ENCODE data around the gene ALPK3. TPM values are rescaled to one million over a fixed set of nuclear protein-coding genes. Genes with fewer than 3 reads are reported as not detected.

Gene ALPK3
- polyA plus RNA-seq, 1 donor from 2014 or later, result not detected

DNA sequence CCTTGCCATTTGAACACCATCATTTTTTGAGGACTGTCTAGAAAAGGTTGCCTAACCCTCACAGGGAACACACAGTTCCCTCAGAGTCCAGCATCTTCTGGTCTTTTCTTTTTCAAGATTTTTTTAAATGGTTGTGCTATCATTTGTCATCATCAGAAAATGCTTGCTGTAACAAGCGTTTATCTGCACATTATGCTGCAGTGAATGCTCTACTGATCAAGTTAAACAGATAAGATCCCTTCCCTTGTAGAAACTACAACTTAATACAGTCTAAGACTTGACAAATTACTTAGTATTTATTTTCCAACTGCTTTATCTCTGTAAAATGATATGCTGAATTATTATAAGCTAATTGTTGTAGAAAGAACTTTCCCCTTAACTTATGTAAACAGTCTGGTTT lies 11.9 kb upstream of the ALPK3 start:
- no peaks in the 10 kb centered on the region for H3K36me3 ChIP-seq (ENCODE audit: insufficient read depth, low read length)
- no peak overlapping the region for H3K4me3 ChIP-seq (ENCODE audit: low read length)
- H3K9me2 ChIP-seq (ENCODE audit: insufficient read depth, low read length), result no peaks in the 10 kb centered on the region
- H3K79me2 ChIP-seq (replicated peaks; ENCODE audit: insufficient read depth, low read length), result no peaks in the 10 kb centered on the region
- no peaks in the 10 kb centered on the region for H3K27me3 ChIP-seq (ENCODE audit: insufficient read depth, low read depth, low read length)
- H4K20me1 ChIP-seq (ENCODE audit: insufficient read depth), result no peaks in the 10 kb centered on the region
- no peak overlapping the region for H3K27ac ChIP-seq (ENCODE audit: low read length)
- H2AFZ ChIP-seq (ENCODE audit: low read depth, low read length), result no peak overlapping the region
- TF ChIP-seq EP300 (conservative IDR thresholded peaks at IDR 0.05; ENCODE audit: poor library complexity, severe bottlenecking), result no peak
- no peak for TF ChIP-seq TAF1 (IDR thresholded peaks at IDR 0.05; ENCODE audit: low read depth)
- TF ChIP-seq, protein P1, sequence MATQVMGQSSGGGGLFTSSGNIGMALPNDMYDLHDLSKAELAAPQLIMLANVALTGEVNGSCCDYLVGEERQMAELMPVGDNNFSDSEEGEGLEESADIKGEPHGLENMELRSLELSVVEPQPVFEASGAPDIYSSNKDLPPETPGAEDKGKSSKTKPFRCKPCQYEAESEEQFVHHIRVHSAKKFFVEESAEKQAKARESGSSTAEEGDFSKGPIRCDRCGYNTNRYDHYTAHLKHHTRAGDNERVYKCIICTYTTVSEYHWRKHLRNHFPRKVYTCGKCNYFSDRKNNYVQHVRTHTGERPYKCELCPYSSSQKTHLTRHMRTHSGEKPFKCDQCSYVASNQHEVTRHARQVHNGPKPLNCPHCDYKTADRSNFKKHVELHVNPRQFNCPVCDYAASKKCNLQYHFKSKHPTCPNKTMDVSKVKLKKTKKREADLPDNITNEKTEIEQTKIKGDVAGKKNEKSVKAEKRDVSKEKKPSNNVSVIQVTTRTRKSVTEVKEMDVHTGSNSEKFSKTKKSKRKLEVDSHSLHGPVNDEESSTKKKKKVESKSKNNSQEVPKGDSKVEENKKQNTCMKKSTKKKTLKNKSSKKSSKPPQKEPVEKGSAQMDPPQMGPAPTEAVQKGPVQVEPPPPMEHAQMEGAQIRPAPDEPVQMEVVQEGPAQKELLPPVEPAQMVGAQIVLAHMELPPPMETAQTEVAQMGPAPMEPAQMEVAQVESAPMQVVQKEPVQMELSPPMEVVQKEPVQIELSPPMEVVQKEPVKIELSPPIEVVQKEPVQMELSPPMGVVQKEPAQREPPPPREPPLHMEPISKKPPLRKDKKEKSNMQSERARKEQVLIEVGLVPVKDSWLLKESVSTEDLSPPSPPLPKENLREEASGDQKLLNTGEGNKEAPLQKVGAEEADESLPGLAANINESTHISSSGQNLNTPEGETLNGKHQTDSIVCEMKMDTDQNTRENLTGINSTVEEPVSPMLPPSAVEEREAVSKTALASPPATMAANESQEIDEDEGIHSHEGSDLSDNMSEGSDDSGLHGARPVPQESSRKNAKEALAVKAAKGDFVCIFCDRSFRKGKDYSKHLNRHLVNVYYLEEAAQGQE (IDR thresholded peaks at IDR 0.05; ENCODE audit: borderline replicate concordance), result no peak
- TF ChIP-seq, protein P2, sequence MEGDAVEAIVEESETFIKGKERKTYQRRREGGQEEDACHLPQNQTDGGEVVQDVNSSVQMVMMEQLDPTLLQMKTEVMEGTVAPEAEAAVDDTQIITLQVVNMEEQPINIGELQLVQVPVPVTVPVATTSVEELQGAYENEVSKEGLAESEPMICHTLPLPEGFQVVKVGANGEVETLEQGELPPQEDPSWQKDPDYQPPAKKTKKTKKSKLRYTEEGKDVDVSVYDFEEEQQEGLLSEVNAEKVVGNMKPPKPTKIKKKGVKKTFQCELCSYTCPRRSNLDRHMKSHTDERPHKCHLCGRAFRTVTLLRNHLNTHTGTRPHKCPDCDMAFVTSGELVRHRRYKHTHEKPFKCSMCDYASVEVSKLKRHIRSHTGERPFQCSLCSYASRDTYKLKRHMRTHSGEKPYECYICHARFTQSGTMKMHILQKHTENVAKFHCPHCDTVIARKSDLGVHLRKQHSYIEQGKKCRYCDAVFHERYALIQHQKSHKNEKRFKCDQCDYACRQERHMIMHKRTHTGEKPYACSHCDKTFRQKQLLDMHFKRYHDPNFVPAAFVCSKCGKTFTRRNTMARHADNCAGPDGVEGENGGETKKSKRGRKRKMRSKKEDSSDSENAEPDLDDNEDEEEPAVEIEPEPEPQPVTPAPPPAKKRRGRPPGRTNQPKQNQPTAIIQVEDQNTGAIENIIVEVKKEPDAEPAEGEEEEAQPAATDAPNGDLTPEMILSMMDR (IDR thresholded peaks at IDR 0.05; ENCODE audit: poor library complexity, severe bottlenecking), result no peak
- TF ChIP-seq POLR2AphosphoS5 (IDR thresholded peaks at IDR 0.05), result no peak
- TF ChIP-seq MXI1 (conservative IDR thresholded peaks at IDR 0.05; ENCODE audit: poor library complexity, severe bottlenecking), result no peak
- TF ChIP-seq RAD21 (conservative IDR thresholded peaks at IDR 0.05), result no peak
- no peak for TF ChIP-seq EZH2 (IDR thresholded peaks at IDR 0.05; ENCODE audit: borderline replicate concordance, insufficient read depth, low read length, poor library complexity, severe bottlenecking)
- TF ChIP-seq SMC3 (conservative IDR thresholded peaks at IDR 0.05; ENCODE audit: poor library complexity), result no peak
- no peaks in the 10 kb centered on the region for H3F3A ChIP-seq (ENCODE audit: insufficient read depth, low read length, poor library complexity, severe bottlenecking)
- no peak overlapping the region for H3K4me2 ChIP-seq (ENCODE audit: low read length)
- H3K9ac ChIP-seq (ENCODE audit: low read length), result no peak overlapping the region
- no peaks in the 10 kb centered on the region for H3K9me3 ChIP-seq (ENCODE audit: low read length)

DNA sequence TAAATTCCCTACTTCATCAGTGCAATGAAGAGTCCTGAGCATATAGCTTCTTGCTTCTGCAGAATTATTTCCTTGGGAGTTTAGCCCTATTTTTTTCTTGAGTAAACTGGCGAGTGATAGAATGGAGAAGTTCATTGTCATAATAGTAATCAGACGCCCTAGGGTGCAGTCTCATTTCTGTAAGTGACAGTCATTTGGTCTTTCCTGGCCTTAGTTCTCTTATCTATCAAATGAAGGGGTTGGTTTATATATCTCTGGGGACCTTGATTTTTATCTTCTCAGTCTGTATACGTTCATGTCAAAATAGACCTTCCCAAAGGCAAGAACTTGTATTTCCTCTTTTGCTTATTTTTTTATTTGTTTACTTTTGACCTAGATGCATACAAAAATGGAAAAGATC lies 9.9 kb upstream of the ALPK3 start:
- TF ChIP-seq, protein P2 (IDR thresholded peaks at IDR 0.05; ENCODE audit: poor library complexity, severe bottlenecking), result no peak
- TF ChIP-seq RAD21 (conservative IDR thresholded peaks at IDR 0.05), result no peak
- no peak for TF ChIP-seq SMC3 (conservative IDR thresholded peaks at IDR 0.05; ENCODE audit: poor library complexity)
- TF ChIP-seq, protein P1 (IDR thresholded peaks at IDR 0.05; ENCODE audit: borderline replicate concordance), result no peak
- no peak for TF ChIP-seq MXI1 (conservative IDR thresholded peaks at IDR 0.05; ENCODE audit: poor library complexity, severe bottlenecking)
- TF ChIP-seq POLR2AphosphoS5 (IDR thresholded peaks at IDR 0.05), result no peak
- TF ChIP-seq EZH2 (IDR thresholded peaks at IDR 0.05; ENCODE audit: borderline replicate concordance, insufficient read depth, low read length, poor library complexity, severe bottlenecking), result no peak
- no peak for TF ChIP-seq EP300 (conservative IDR thresholded peaks at IDR 0.05; ENCODE audit: poor library complexity, severe bottlenecking)
- no peak for TF ChIP-seq TAF1 (IDR thresholded peaks at IDR 0.05; ENCODE audit: low read depth)
- Histone ChIP-seq H3K79me2 (replicated peaks; ENCODE audit: insufficient read depth, low read length) (no peaks in the 10 kb centered on the region), H2AFZ (ENCODE audit: low read depth, low read length) (no peak overlapping the region), H3K4me3 (ENCODE audit: low read length) (no peak overlapping the region), H3K9me2 (ENCODE audit: insufficient read depth, low read length) (no peaks in the 10 kb centered on the region), H4K20me1 (ENCODE audit: insufficient read depth) (no peaks in the 10 kb centered on the region), H3K36me3 (ENCODE audit: insufficient read depth, low read length) (no peaks in the 10 kb centered on the region), H3F3A (ENCODE audit: insufficient read depth, low read length, poor library complexity, severe bottlenecking) (no peaks in the 10 kb centered on the region), H3K27ac (ENCODE audit: low read length) (no peak overlapping the region), H3K9me3 (ENCODE audit: low read length) (no peaks in the 10 kb centered on the region), H3K4me2 (ENCODE audit: low read length) (no peak overlapping the region), H3K27me3 (ENCODE audit: insufficient read depth, low read depth, low read length) (no peaks in the 10 kb centered on the region), H3K9ac (ENCODE audit: low read length) (no peak overlapping the region)
